SK-N-SH (cell line): ENCODE measurements around the gene RAB8B. TPM values are rescaled to one million over a fixed set of nuclear protein-coding genes. Genes with fewer than 3 reads are reported as not detected.

Source experiments
- CTCF ChIA-PET: fragments of 300-600, 350-600 bp; formaldehyde crosslinking; extraction: SDS; loops from one replicate; lab custom pipeline; 2021; lab: Yijun Ruan, JAX
- POLR2A ChIA-PET: fragments of 350-600 bp; sonication (Branson Sonifier 250); formaldehyde crosslinking; extraction: SDS; loops from one replicate; lab custom pipeline; 2020; ENCODE audit warnings: antibody characterized with exemption, inconsistent platforms; lab: Yijun Ruan, JAX
- DNase-seq: peaks from one replicate; pipeline ENCODE4 v3.0.0; 2012
- H2AFZ ChIP-seq: fragments of 200-600 bp; sonication (generic); 2 replicates; pipeline ENCODE4 v1.8.1; 2016; ENCODE audit warnings: antibody characterized with exemption, mild to moderate bottlenecking, low read depth
- H3F3A ChIP-seq: fragments of 200-600 bp; sonication (generic); replicated peaks from 2 replicates; pipeline ENCODE3; 2016; ENCODE audit warnings: antibody characterized with exemption, mild to moderate bottlenecking; ENCODE audit not compliant: insufficient read depth
- H3K27ac ChIP-seq, 2 experiments: fragments of 200-500 bp in 1 of 2; fragments of 200-600 bp in 1 of 2; sonication (Bioruptor generic) in 1 of 2; sonication (generic), shearing (Covaris generic) in 1 of 2; 2 replicates each; pipeline versions ENCODE4 v1.5.1 to v1.6.1; 2014 to 2016; ENCODE audit warnings: low read depth in 2 of 2, inconsistent platforms in 1 of 2, low read length in 1 of 2, mild to moderate bottlenecking in 1 of 2, mixed read lengths in 1 of 2
- H3K27me3 ChIP-seq: fragments of 200-600 bp; sonication (generic), shearing (Covaris generic); 2 replicates; pipeline ENCODE4 v1.6.1; 2016; ENCODE audit warnings: mixed run types; ENCODE audit not compliant: insufficient read depth
- H3K36me3 ChIP-seq, 2 experiments: fragments of 200-500 bp in 1 of 2; fragments of 200-600 bp in 1 of 2; sonication (Bioruptor generic) in 1 of 2; sonication (generic) in 1 of 2; replicated peaks in 1 of 2; 2 replicates each; pipeline versions ENCODE3 to v1.5.1; 2014 to 2016; ENCODE audit warnings: low read length in 1 of 2, mild to moderate bottlenecking in 1 of 2; ENCODE audit not compliant: insufficient read depth in 2 of 2, control insufficient read depth in 1 of 2
- H3K4me1 ChIP-seq, 2 experiments: fragments of 200-500 bp in 1 of 2; fragments of 200-600 bp in 1 of 2; sonication (Bioruptor generic) in 1 of 2; sonication (generic), shearing (Covaris generic) in 1 of 2; 2 replicates each; pipeline versions ENCODE4 v1.5.1 to v1.6.1; 2014 to 2016; ENCODE audit warnings: low read depth in 1 of 2, low read length in 1 of 2, mixed run types in 1 of 2; ENCODE audit not compliant: insufficient read depth in 2 of 2, control insufficient read depth in 1 of 2
- H3K4me2 ChIP-seq: fragments of 200-600 bp; sonication (generic), shearing (Covaris generic); 2 replicates; pipeline ENCODE4 v1.6.1; 2017; ENCODE audit warnings: mixed run types
- H3K4me3 ChIP-seq, 2 experiments: fragments of 200-500 bp in 1 of 2; fragments of 200-600 bp in 1 of 2; sonication (Bioruptor generic) in 1 of 2; sonication (generic), shearing (Covaris generic) in 1 of 2; 2 replicates each; pipeline versions ENCODE4 v1.5.1 to v1.8.1; 2014 to 2016; ENCODE audit warnings: low read depth in 2 of 2, inconsistent platforms in 1 of 2, low read length in 1 of 2, mild to moderate bottlenecking in 1 of 2, mixed read lengths in 1 of 2, moderate library complexity in 1 of 2
- H3K79me2 ChIP-seq: fragments of 200-600 bp; sonication (generic); 2 replicates; pipeline ENCODE4 v1.8.1; 2017; ENCODE audit warnings: mild to moderate bottlenecking; ENCODE audit not compliant: insufficient read depth
- H3K9ac ChIP-seq: fragments of 200-600 bp; sonication (generic); 2 replicates; pipeline ENCODE4 v1.6.1; 2017; ENCODE audit warnings: mixed run types
- H3K9me2 ChIP-seq: fragments of 200-600 bp; sonication (generic); 2 replicates; pipeline ENCODE4 v1.6.1; 2017; ENCODE audit warnings: mixed run types
- H3K9me3 ChIP-seq: fragments of 200-600 bp; sonication (generic); 2 replicates; pipeline ENCODE4 v1.6.1; 2017; ENCODE audit warnings: mixed run types, mild to moderate bottlenecking, moderate library complexity
- H4K20me1 ChIP-seq: fragments of 200-600 bp; sonication (generic); 2 replicates; pipeline ENCODE4 v1.6.1; 2017; ENCODE audit warnings: mild to moderate bottlenecking, mixed run types; ENCODE audit not compliant: insufficient read depth
- FOSL2 ChIP-seq: IDR thresholded peaks from 2 replicates; pipeline ENCODE4 v1.4.0; 2012; ENCODE audit warnings: low read depth, mild to moderate bottlenecking, moderate library complexity, borderline replicate concordance
- GATA2 ChIP-seq: sonication (generic); formaldehyde crosslinking; IDR thresholded peaks from 2 replicates; pipeline ENCODE4 v1.5.0; 2020; ENCODE audit warnings: mild to moderate bottlenecking, missing genetic modification reagents
- IRF3 ChIP-seq: fragments of 150-350 bp; IDR thresholded peaks from 2 replicates; pipeline ENCODE4 v1.6.1; 2016; ENCODE audit warnings: mild to moderate bottlenecking, low read depth, low read length
- RCOR1 ChIP-seq: fragments of 150-350 bp; IDR thresholded peaks from 2 replicates; pipeline ENCODE4 v1.6.1; 2017; ENCODE audit warnings: antibody characterized with exemption, low read length
- TAF1 ChIP-seq: IDR thresholded peaks from 2 replicates; pipeline ENCODE4 v1.6.1; 2012; ENCODE audit warnings: low read depth, mild to moderate bottlenecking, low read length, moderate library complexity, borderline replicate concordance
- TEAD4 ChIP-seq: IDR thresholded peaks from 2 replicates; pipeline ENCODE4 v1.4.0; 2012; ENCODE audit warnings: mild to moderate bottlenecking, borderline replicate concordance; ENCODE audit not compliant: insufficient read depth
- USF2 ChIP-seq: fragments of 150-350 bp; IDR thresholded peaks from 2 replicates; pipeline ENCODE4 v1.6.1; 2017; ENCODE audit warnings: antibody characterized with exemption, low read length, low read depth, borderline replicate concordance
- WGBS: methylation state at CpG from one replicate; pipeline ENCODE4 v1.1.6; 2017; ENCODE audit warnings: low lambda C conversion rate; 5-methylcytosine and 5-hydroxymethylcytosine counted together
- polyA plus RNA-seq, 3 experiments: library from polyadenylated mRNA; depleted of rRNA; stranded (reverse); fragments of >200 nt; gene quantifications; 2 replicates each; pipeline ENCODE4 v1.2.3, GENCODE V29; 2012
- TF ChIP-seq, protein P1 (sequence below): IDR thresholded peaks from 2 replicates; pipeline ENCODE4 v1.4.0; 2012; ENCODE audit warnings: low read depth

The RAB8B gene
- polyA plus RNA-seq, 1 of the 3 experiments (the other 2 are of a cell fraction), result 5.4 TPM

GRCh38 chr15:63310646-63311045 is 121.2 kb downstream of the RAB8B start:
- no peaks in the 10 kb centered on the region for H3K9me2 ChIP-seq
- H2AFZ ChIP-seq, result no peak overlapping the region
- no peak overlapping the region for H3K27ac ChIP-seq
- 95% methylated on average over 3 of the region's 3 CpGs for WGBS
- TF ChIP-seq, protein P1, sequence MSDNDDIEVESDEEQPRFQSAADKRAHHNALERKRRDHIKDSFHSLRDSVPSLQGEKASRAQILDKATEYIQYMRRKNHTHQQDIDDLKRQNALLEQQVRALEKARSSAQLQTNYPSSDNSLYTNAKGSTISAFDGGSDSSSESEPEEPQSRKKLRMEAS, result no peak
- TF ChIP-seq RCOR1, result no peak
- TF ChIP-seq IRF3, result no peak
- no peak for TF ChIP-seq TAF1
- TF ChIP-seq FOSL2, result no peak
- TF ChIP-seq USF2, result no peak
- TF ChIP-seq TEAD4, result no peak
- TF ChIP-seq GATA2 (CRISPR knock-in tag), result no peak
- no peaks in the 10 kb centered on the region for H3F3A ChIP-seq
- no peaks in the 10 kb centered on the region for H3K79me2 ChIP-seq
- H3K27me3 ChIP-seq, result no peaks in the 10 kb centered on the region
- H3K4me2 ChIP-seq, result no peak overlapping the region
- H4K20me1 ChIP-seq, result no peaks in the 10 kb centered on the region
- H3K9me3 ChIP-seq, result no peaks in the 10 kb centered on the region
- POLR2A ChIA-PET, result no interaction called here
- no peak overlapping the region for H3K9ac ChIP-seq
- H3K4me1 ChIP-seq, result peaks cover 0 to 19% of the 10 kb centered on the region in 2 experiments; a peak in 3 of 4 replicates
- CTCF ChIA-PET, result interaction anchor here (1.0 to 3.3 kb wide), 2 partner anchors 15 to 21 kb away, joined by 5 to 17 read pairs; no protein-coding TSS in a partner anchor
- no peak for DNase-seq
- peaks cover 7 to 10% of the 10 kb centered on the region in 2 experiments for H3K36me3 ChIP-seq
- no peak overlapping the region for H3K4me3 ChIP-seq

GRCh38 chr15:63312286-63312685 is 122.9 kb downstream of the RAB8B start:
- CTCF ChIA-PET, result interaction anchor here (1.3 to 3.3 kb wide), 2 partner anchors 22 to 154 kb away, joined by 4 to 17 read pairs; no protein-coding TSS in a partner anchor
- no peaks in the 10 kb centered on the region for H4K20me1 ChIP-seq
- H3K27me3 ChIP-seq, result no peaks in the 10 kb centered on the region
- H3F3A ChIP-seq, result peaks cover 6% of the 10 kb centered on the region
- DNase-seq, result no peak
- H3K27ac ChIP-seq, result no peak overlapping the region
- no peaks in the 10 kb centered on the region for H3K9me2 ChIP-seq
- H3K4me2 ChIP-seq, result no peak overlapping the region
- no peaks in the 10 kb centered on the region for H3K36me3 ChIP-seq
- H3K4me1 ChIP-seq, result peaks cover 0 to 14% of the 10 kb centered on the region in 2 experiments; a peak in 3 of 4 replicates
- H2AFZ ChIP-seq, result no peak overlapping the region
- H3K9me3 ChIP-seq, result no peaks in the 10 kb centered on the region
- H3K79me2 ChIP-seq, result no peaks in the 10 kb centered on the region
- H3K9ac ChIP-seq, result no peak overlapping the region
- POLR2A ChIA-PET, result no interaction called here
- H3K4me3 ChIP-seq, result no peak overlapping the region
- 96% methylated on average over 1 of the region's 1 CpG for WGBS
- TF ChIP-seq, protein P1, result no peak
